ENCODE results near the gene LCE1F. TPM values are rescaled to one million over a fixed set of nuclear protein-coding genes. Genes with fewer than 3 reads are reported as not detected.

Gene LCE1F
- total RNA-seq, 4 donors from 2014 or later = not detected

GRCh38 chr1:152752225-152752624 is 22.7 kb upstream of the LCE1F start:
- TF ChIP-seq CTCF (IDR thresholded peaks at IDR 0.05) = no peak
- Histone ChIP-seq H3K9me3 (no peaks in the 10 kb centered on the region), H3K27me3 (no peaks in the 10 kb centered on the region), H3K36me3 (no peaks in the 10 kb centered on the region), H3K27ac (no peak overlapping the region), H3K4me1 (no peaks in the 10 kb centered on the region), H3K4me3 (no peak overlapping the region)
- DNase-seq = no peak

- no peak for TF ChIP-seq POLR2A (IDR thresholded peaks at IDR 0.05)
- no peak for TF ChIP-seq CTCF (IDR thresholded peaks at IDR 0.05)
- no peak for DNase-seq
- no peak overlapping the region for H3K4me3 ChIP-seq
- no peaks in the 10 kb centered on the region for H3K4me1 ChIP-seq
- no peak overlapping the region for H3K27ac ChIP-seq
- H3K9me3 ChIP-seq = no peaks in the 10 kb centered on the region
- H3K36me3 ChIP-seq = no peaks in the 10 kb centered on the region
- no peaks in the 10 kb centered on the region for H3K27me3 ChIP-seq
Measured at GRCh38 chr1:152753586-152753985, 21.4 kb upstream of the LCE1F start.

DNA sequence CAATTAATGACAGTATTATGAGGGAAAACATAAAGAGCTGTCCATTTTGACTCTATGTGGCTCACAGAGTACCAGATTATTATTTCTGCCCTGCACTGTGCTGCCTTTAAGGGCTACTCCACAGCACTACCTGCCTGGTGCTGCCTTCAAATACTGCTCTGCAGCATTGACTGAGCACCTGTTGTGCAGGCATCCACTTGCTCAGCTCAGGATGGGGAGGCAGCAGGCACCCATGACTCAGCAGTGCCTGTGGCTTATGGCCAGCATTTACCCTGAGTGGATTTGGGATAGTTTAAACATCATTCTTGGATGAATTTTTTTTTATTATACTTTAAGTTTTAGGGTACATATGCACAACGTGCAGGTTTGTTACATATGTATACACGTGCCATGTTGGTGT is 18.1 kb upstream of the LCE1F start:
- Histone ChIP-seq H3K36me3 (no peaks in the 10 kb centered on the region), H3K27me3 (no peaks in the 10 kb centered on the region), H3K4me3 (no peak overlapping the region), H3K9me3 (no peaks in the 10 kb centered on the region), H3K4me1 (no peaks in the 10 kb centered on the region), H3K27ac (no peak overlapping the region)
- no peak for DNase-seq
- TF ChIP-seq CTCF (IDR thresholded peaks at IDR 0.05) (no peak), POLR2A (IDR thresholded peaks at IDR 0.05) (no peak)

DNA sequence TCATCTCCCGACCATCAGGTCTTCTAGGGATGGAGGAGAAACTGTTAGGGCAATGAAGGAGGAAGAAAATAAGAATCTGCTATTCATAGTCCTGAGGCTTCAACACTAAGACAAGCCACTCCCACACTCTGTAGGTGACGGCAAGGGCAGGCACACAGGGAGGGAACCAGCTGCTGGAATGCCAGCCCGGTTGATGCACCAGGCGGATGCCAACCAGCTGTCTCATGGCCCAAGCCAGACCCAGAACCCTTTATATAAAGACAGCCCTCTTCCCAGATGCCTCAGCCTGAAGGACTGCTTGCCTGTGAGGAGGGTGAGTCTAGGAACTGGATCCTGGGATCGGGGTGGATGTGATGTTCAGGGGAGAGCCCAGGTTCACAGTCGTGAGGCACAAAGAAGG is 17.2 kb upstream of the LCE1F start, which contains the start of gene KPRP:
TSS of gene KPRP (plus strand) at position 279 of the 400 bp plus-strand sequence. CDS start 1,564 bp downstream, outside the sequence.
- H3K36me3 ChIP-seq = no peaks in the 10 kb centered on the region

DNA sequence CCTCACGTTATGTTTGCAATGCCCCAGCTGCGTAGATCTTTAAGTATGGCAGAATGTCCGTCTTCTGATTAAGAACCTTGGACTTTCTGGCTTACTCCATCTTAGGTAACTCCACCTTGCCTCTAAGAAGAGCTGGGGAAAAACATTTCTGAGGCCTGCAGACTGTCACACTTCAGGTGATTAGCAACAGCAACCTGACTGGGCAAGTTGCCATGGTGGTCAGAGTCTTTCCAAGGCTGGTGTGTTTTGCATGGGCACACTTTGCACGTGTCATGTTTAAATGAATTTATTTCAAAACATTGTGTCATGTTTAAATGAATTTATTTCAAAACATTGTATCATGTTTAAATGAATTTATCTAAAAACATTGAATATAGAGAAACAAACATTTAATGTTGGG is 16.3 kb upstream of the LCE1F start:
- Histone ChIP-seq H3K27ac (no peak overlapping the region), H3K4me1 (no peaks in the 10 kb centered on the region), H3K36me3 (no peaks in the 10 kb centered on the region), H3K9me3 (no peaks in the 10 kb centered on the region), H3K4me3 (no peak overlapping the region), H3K27me3 (no peaks in the 10 kb centered on the region)
- TF ChIP-seq CTCF (IDR thresholded peaks at IDR 0.05) (no peak), POLR2A (IDR thresholded peaks at IDR 0.05) (no peak)
- no peak for DNase-seq

More for the DNA sequence above, 17.2 kb upstream of the LCE1F start, which contains the start of gene KPRP:
- no peaks in the 10 kb centered on the region for H3K27me3 ChIP-seq
- H3K4me1 ChIP-seq = no peaks in the 10 kb centered on the region
- H3K4me3 ChIP-seq = no peak within 1 kb of the TSS
- no peak for DNase-seq
- H3K27ac ChIP-seq = no peak within 1 kb of the TSS
- TF ChIP-seq POLR2A (IDR thresholded peaks at IDR 0.05) (no peak), CTCF (IDR thresholded peaks at IDR 0.05) (no peak)
- H3K9me3 ChIP-seq = no peaks in the 10 kb centered on the region

All from Peyer's patch (tissue), 4 donors.